Epithelial cell of proximal tubule (primary cell): ENCODE results near the gene TTC34. TPM values are rescaled to one million over a fixed set of nuclear protein-coding genes. Genes with fewer than 3 reads are reported as not detected.

Source experiments
- DNase-seq: peaks from one replicate; pipeline ENCODE4 v3.0.0-alpha.2; 2011; ENCODE audit warnings: low read depth
- H3K4me3 ChIP-seq: 2 replicates; pipeline ENCODE4 v1.5.1; 2011; ENCODE audit warnings: low read depth, mild to moderate bottlenecking, low read length
- total RNA-seq: library from RNA; depleted of rRNA; stranded (reverse); fragments of >200 nt; gene quantifications from 2 replicates; pipeline ENCODE4 v1.2.3, GENCODE V29; 2015
- TF ChIP-seq, protein P1 (sequence below): conservative IDR thresholded peaks from 2 replicates; pipeline ENCODE4 v1.5.1; 2012; ENCODE audit warnings: low read depth, mild to moderate bottlenecking, low read length

Gene TTC34
- total RNA-seq, 1 donor from 2014 or later, result 0.46 TPM

DNA sequence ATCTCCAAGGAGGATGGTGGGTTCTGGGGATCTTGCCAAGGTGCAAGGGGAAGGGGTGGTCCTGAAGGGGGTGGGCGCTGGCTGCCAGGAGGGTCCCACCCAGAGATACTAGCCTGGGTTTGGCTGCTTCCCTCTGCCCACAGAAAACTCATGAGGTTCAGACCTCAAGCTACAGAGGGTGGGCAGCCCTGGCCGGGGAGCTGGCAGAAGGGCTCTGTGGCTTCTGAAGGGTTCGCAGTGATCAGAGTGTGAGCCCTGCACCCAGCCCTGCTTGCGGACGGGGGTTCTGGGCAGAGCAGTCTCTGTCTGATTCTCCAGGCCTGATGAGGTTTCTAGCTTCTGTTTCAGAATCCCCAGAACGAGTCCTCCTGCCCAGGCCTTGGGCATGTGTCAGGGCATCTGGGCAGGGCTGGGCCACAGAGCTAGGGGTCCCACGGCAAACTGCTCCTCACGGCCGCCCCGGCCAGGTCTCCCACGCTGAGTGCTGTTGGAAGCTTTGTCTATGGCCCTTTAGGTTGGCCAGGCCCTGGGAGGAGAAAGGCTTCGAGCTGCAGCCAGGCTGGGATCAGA lies 168.0 kb downstream of the TTC34 start:
- TF ChIP-seq, protein P1, sequence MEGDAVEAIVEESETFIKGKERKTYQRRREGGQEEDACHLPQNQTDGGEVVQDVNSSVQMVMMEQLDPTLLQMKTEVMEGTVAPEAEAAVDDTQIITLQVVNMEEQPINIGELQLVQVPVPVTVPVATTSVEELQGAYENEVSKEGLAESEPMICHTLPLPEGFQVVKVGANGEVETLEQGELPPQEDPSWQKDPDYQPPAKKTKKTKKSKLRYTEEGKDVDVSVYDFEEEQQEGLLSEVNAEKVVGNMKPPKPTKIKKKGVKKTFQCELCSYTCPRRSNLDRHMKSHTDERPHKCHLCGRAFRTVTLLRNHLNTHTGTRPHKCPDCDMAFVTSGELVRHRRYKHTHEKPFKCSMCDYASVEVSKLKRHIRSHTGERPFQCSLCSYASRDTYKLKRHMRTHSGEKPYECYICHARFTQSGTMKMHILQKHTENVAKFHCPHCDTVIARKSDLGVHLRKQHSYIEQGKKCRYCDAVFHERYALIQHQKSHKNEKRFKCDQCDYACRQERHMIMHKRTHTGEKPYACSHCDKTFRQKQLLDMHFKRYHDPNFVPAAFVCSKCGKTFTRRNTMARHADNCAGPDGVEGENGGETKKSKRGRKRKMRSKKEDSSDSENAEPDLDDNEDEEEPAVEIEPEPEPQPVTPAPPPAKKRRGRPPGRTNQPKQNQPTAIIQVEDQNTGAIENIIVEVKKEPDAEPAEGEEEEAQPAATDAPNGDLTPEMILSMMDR, result no peak
- H3K4me3 ChIP-seq, result no peak overlapping the region
- DNase-seq, result no peak

DNA sequence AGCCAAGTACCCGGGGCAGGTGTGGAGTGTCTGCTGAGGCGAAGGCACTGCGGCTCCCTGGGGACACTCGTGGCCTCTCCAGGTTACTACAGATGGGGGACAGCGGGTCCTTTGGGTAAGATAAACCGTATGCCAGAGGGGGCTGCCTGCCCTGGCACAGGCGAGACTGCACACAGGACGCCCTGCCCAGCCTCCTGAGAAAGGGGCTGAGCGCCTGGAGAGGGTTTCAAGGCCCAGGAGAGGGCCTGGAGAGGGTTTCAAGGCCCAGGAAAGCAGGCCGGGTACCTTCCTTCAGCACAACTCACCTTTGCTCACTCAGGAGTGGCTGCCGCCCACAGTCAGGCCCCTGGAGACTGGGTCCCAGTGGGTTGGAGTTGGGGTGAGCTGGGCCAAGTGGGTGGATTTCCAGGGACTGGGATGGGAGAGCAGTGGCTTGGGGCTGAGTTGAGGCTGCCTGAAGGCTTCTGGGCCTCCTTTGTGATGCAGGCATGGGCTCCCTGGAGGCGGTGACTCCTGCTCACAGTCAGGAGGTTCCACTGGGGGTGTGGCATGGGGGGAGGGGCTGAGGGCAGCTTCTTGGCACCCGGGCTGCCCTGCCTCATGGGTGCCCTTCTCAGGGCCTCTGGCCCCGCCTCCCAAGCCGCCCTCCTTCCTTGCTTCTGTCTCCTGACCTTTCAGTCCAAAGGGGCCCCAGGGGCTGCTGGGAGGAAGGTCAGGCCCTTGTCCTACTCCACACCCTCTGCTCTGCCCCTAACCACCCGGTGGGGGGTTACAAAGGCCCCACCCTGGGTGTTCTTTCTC lies 168.7 kb downstream of the TTC34 start, which contains the start of gene MMEL1:
Gene MMEL1, minus strand, starts transcription at position 456 of the 801 bp plus-strand sequence. CDS start 3,532 bp downstream, outside the sequence.
- H3K4me3 ChIP-seq, result no peak within 1 kb of the TSS

DNA sequence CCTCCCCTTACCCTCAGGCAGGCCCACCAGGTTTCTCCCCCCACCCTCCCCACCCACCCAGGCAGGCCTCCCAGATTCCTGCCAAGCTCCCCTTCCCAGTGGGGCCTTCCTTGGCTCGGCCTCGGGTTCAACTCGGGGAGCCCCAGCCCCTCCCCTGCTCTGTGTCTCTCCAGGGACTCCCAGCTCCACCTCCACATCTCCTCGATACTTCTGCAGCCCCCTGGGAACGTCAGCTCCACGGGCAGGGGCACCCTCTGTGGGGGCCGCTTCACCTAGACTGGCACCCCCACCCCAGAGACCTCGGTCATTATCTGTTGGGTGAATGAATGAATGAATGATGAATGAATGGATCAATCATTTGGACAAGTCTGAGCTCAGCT lies 169.5 kb downstream of the TTC34 start:
- DNase-seq, result no peak
- TF ChIP-seq, protein P1, result no peak
- no peak overlapping the region for H3K4me3 ChIP-seq

More for the DNA sequence above, 168.7 kb downstream of the TTC34 start, which contains the start of gene MMEL1:
- TF ChIP-seq, protein P1, result no peak
- no peak for DNase-seq

DNA sequence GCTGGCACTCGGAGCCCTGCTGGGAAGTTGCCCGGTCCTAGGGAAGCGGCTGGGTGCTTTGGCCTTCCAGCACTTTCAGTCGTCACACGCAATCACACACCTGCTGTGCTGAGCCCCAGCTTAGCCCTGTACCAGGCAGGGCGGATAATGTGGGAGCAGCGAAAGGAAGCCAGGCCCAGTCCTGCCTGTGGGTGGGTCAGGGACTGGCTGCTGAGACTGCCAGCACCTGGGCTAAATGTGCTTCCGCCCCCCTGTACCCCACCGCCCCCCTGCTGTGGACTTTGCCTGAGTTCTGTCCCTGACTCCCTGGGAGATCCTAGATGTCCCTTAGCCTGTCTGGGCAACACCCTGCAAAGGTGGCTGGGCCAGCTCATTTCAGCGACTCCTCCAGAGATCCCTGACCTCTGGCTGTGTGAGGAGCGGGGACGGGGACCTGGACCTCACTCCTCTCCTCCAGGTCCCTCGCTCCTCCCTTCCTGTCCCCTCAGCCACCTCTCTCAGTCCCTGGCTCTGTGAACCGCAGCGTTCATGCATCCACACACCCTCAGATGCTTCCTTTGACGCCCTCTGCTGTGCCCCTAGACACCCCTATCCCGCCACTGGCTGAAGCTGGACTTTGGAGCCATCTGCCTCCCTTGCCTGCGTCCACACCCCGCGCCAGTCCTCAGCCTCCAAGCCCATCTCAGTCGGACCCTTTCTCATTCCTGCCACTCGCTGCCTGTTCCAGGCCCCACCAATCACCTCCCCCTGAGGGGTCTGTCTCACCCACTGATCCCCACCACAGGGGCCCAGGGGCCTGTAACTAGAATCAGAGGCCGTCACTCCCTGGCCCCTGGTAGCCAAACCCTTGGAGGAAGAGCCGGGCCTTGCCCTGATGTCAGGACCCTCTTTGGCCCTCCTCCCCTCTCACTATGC lies 170.1 kb downstream of the TTC34 start:
- H3K4me3 ChIP-seq, result no peak overlapping the region
- no peak for DNase-seq
- TF ChIP-seq, protein P1, result no peak

DNA sequence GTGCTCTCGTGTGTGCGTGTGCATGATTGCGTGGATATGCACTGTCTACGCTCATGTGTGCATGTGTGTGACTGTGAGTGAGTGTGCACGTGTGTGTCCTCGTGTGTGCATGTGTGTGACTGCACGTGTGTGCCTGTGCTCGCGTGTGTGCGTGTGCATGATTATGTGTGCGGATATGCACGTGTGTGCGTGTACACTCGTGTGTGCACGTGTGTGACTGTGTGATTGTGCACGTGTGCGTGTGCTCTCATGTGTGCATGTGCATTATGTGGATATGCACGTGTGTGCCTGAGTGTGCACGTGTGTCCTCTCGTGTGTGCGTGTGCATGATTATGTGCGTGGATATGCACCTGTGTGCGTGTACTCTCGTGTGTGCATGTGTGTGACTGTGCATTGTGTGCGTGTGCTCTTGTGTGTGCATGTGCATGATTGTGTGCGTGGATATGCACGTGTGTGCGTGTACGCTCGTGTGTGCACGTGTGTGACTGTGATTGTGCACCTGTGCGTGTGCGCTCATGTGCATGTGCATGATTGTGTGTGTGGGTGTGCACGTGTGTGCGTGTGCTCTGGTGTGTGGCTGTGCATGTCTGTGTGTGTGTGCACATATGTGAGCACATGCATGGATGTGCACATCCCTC lies 170.9 kb downstream of the TTC34 start:
- H3K4me3 ChIP-seq, result no peak overlapping the region
- TF ChIP-seq, protein P1, result no peak
- DNase-seq, result no peak
